ENCODE data around the gene HIF1A. TPM values are rescaled to one million over a fixed set of nuclear protein-coding genes. Genes with fewer than 3 reads are reported as not detected.
A peak's percentile ranks its signal among the peaks of the same experiment; 100 is the strongest.

HIF1A gene
- 10 to 100 TPM; 16.5 to 32.4 (median 24.5) TPM for total RNA-seq
- 10 to 100 TPM in 1 of 3 donors, 1 to 10 TPM in 2; 4.3 to 20.7 (median 8.9) TPM for polyA plus RNA-seq
- long read RNA-seq, donor 1, transcript HIF1A-202 (15 exons, 3,919 nt): major isoform, 6 of 11 reads
- long read RNA-seq, donor 1, partial matches to known transcripts: 3 of 11 reads
- long read RNA-seq, donor 1, other reads (novel, unspliced or antisense): 1 of 11 reads
- long read RNA-seq, donor 2, transcript HIF1A-202 (15 exons, 3,919 nt): major isoform, 6 of 17 reads
- long read RNA-seq, donor 2, partial matches to known transcripts: 5 of 17 reads
- long read RNA-seq, donor 2, other reads (novel, unspliced or antisense): 3 of 17 reads

DNA sequence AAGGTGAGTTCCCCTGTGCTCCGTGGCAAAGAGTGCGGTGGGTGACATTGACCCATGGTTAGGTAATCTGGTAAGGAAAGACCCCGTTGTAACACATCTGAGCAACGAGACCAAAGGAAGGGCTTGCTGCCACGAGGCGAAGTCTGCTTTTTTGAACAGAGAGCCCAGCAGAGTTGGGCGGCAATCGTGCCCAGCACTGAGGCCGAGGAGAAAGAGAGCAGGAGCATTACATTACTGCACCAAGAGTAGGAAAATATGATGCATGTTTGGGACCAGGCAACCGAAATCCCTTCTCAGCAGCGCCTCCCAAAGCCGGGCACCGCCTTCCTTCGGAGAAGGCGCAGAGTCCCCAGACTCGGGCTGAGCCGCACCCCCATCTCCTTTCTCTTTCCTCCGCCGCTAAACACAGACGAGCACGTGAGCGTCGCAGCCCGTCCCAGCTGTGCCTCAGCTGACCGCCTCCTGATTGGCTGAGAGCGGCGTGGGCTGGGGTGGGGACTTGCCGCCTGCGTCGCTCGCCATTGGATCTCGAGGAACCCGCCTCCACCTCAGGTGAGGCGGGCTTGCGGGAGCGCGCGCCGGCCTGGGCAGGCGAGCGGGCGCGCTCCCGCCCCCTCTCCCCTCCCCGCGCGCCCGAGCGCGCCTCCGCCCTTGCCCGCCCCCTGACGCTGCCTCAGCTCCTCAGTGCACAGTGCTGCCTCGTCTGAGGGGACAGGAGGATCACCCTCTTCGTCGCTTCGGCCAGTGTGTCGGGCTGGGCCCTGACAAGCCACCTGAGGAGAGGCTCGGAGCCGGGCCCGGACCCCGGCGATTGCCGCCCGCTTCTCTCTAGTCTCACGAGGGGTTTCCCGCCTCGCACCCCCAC, at the start of gene HIF1A:
Gene HIF1A, plus strand, starts transcription at position 684 of the 865 bp plus-strand sequence. CDS start 292 bp downstream, outside the sequence.
- DNase-seq (peak; percentile 95 to 98), ATAC-seq (peak; percentile 97 to 99 (median 98))
- intact Hi-C loops (cut with DNase I): loop anchor here in 1 of 2 donors (5.0 kb wide), 2 partner anchors 52 to 67 kb away; partner anchors contain the start of gene SNAPC1
- H3K27me3 ChIP-seq (ENCODE audit: insufficient read depth in 3 of 3, low read length in 2 of 3): no peaks in the 10 kb centered on the region
- no peak for TF ChIP-seq CTCF (IDR thresholded peaks at IDR 0.05)
- 1 to 2% (median 2%) methylated on average over 50 to 68 of the region's 68 CpGs for WGBS, 3 donors
- no peaks in the 10 kb centered on the region for H3K9me3 ChIP-seq
- H3K36me3 ChIP-seq (ENCODE audit: insufficient read depth in 1 of 2, low read depth in 1 of 2): no peaks in the 10 kb centered on the region
- peaks cover 34% of the 10 kb centered on the region for H3K4me1 ChIP-seq
- H3K4me3 ChIP-seq: peak within 1 kb of the TSS; percentile 96
- H3K27ac ChIP-seq: peak within 1 kb of the TSS; percentile 93

DNA sequence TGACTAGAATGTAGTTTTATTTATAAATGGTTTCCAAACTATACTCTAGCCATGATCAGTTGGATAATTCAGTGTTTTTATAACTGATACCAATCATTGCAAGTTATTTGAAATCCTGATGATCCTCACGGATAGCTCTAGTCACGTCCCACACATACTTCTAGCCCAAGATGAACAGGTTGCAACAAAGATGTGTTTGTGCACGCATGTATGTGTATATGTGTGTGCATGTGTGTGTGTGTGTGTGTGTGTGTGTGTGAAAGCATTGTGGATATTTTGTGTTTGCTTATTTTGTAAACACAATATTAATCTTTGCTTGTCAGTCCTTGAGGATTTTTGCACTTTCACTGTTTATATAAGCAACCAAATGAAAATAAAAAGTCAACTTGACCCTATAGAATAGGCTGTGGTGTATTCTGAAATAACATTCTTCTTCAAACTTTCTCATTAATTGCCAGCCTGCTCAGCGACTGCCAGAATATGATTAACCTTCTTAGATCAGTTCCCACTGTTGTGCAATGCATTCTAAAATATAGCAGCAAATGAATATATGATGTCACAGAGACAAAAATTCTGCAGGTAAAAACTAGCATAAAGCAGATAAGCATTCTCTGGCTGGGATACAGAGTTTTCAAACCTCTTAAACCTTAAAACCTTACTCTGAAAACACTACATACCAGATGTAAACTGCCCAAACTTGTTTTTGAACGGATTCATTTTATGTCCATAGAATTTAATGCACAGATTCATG, 48.8 kb upstream of the HIF1A start:
- TF ChIP-seq CTCF (IDR thresholded peaks at IDR 0.05): no peak
- Histone ChIP-seq H3K27ac (no peak overlapping the region), H3K27me3 (ENCODE audit: insufficient read depth in 3 of 3, low read length in 2 of 3) (no peaks in the 10 kb centered on the region), H3K9me3 (no peaks in the 10 kb centered on the region), H3K4me3 (no peak overlapping the region), H3K36me3 (ENCODE audit: insufficient read depth in 1 of 2, low read depth in 1 of 2) (no peaks in the 10 kb centered on the region), H3K4me1 (no peaks in the 10 kb centered on the region)
- intact Hi-C loops (cut with DNase I): no loop called here
- no peak for DNase-seq
- WGBS, 3 donors: 88 to 90% (median 89%) methylated on average over 5 of the region's 5 CpGs
- ATAC-seq: no peak

DNA sequence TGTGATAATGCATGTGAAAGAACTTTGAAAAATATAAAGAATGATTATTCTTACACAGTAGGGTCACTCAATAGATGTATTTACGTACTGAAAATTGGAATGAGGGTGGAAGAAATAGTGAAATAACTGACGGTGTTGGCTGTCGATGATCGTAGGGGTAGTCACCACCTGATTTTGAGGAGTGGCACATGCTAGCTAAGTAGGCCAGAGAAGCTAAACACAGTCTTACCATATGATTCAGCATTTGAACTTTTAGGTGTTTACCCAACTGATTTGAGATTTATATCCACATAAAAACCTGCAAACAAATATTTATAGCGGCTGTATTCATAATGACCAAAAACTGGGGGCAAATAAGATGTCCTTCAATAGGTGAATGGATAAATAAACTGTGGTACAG, 47.6 kb upstream of the HIF1A start:
- no peaks in the 10 kb centered on the region for H3K9me3 ChIP-seq
- no peak for DNase-seq
- H3K4me3 ChIP-seq: no peak overlapping the region
- no peaks in the 10 kb centered on the region for H3K4me1 ChIP-seq
- H3K36me3 ChIP-seq (ENCODE audit: insufficient read depth in 1 of 2, low read depth in 1 of 2): no peaks in the 10 kb centered on the region
- 96 to 100% (median 99%) methylated on average over 5 of the region's 5 CpGs for WGBS, 3 donors
- intact Hi-C loops (cut with DNase I): no loop called here
- H3K27me3 ChIP-seq (ENCODE audit: insufficient read depth in 3 of 3, low read length in 2 of 3): no peaks in the 10 kb centered on the region
- H3K27ac ChIP-seq: no peak overlapping the region
- ATAC-seq: no peak
- TF ChIP-seq CTCF (IDR thresholded peaks at IDR 0.05): no peak

GRCh38 chr14:61648377-61648776, 46.9 kb upstream of the HIF1A start:
- intact Hi-C loops (cut with DNase I): no loop called here

More at GRCh38 chr14:61648377-61648776, 46.9 kb upstream of the HIF1A start:
- no peak for TF ChIP-seq CTCF (IDR thresholded peaks at IDR 0.05)
- Histone ChIP-seq H3K4me1 (no peaks in the 10 kb centered on the region), H3K27me3 (ENCODE audit: insufficient read depth in 3 of 3, low read length in 2 of 3) (no peaks in the 10 kb centered on the region), H3K27ac (no peak overlapping the region), H3K36me3 (ENCODE audit: insufficient read depth in 1 of 2, low read depth in 1 of 2) (no peaks in the 10 kb centered on the region), H3K9me3 (no peaks in the 10 kb centered on the region), H3K4me3 (no peak overlapping the region)
- DNase-seq: no peak
- no peak for ATAC-seq

All from psoas muscle (tissue), 8 donors.